Measurements from ENCODE around the gene MDM1.
A peak's percentile ranks its signal among the peaks of the same experiment; 100 is the strongest.

The MDM1 gene

GRCh38 chr12:68358532-68359485 lies 26.6 kb upstream of the MDM1 start:
- POLR2A ChIA-PET, result interaction anchor here (0.6 kb wide), 1 partner anchor 449 kb away, joined by 3 read pairs; the partner anchor contains the start of gene MDM2
- no peak overlapping the region for H3K4me3 ChIP-seq (ENCODE audit: low read depth, low read length)
- DNase-seq (ENCODE audit: low read depth, low spot score), result peak; percentile 62
- CTCF ChIA-PET, result interaction anchor here (0.6 to 3.8 kb wide), 39 partner anchors 9 to 450 kb away, joined by 3 to 24 read pairs (median 4); partner anchors contain the start of genes MDM2 and RAP1B
- TF ChIP-seq CTCF (IDR thresholded peaks at IDR 0.05; ENCODE audit: insufficient read depth, low read length, missing control alignments), result peak; percentile 36

GRCh38 chr12:68356986-68357385 lies 24.8 kb upstream of the MDM1 start:
- CTCF ChIA-PET, result interaction anchor here (0.7 to 3.8 kb wide), 9 partner anchors 10 to 473 kb away, joined by 3 to 24 read pairs (median 5); partner anchors contain the start of gene IL26

GRCh38 chr12:68356060-68356695 lies 24.0 kb upstream of the MDM1 start:
- ChIA-PET CTCF (interaction anchor here (1.0 to 3.8 kb wide), 5 partner anchors 9 to 314 kb away, joined by 3 to 16 read pairs (median 5); partner anchors contain the start of gene IL26), POLR2A (no interaction called here)
- DNase-seq (ENCODE audit: low read depth, low spot score), result no peak
- no peak for TF ChIP-seq CTCF (IDR thresholded peaks at IDR 0.05; ENCODE audit: insufficient read depth, low read length, missing control alignments)
- no peak overlapping the region for H3K4me3 ChIP-seq (ENCODE audit: low read depth, low read length)

More at GRCh38 chr12:68356986-68357385, 24.8 kb upstream of the MDM1 start:
- TF ChIP-seq CTCF (IDR thresholded peaks at IDR 0.05; ENCODE audit: insufficient read depth, low read length, missing control alignments), result no peak
- POLR2A ChIA-PET, result no interaction called here
- H3K4me3 ChIP-seq (ENCODE audit: low read depth, low read length), result no peak overlapping the region
- DNase-seq (ENCODE audit: low read depth, low spot score), result no peak

GRCh38 chr12:68354977-68355541 lies 22.9 kb upstream of the MDM1 start:
- CTCF ChIA-PET, result interaction anchor here (1.0 kb wide), 1 partner anchor 454 kb away, joined by 3 read pairs; no protein-coding TSS in a partner anchor
- no peak overlapping the region for H3K4me3 ChIP-seq (ENCODE audit: low read depth, low read length)
- no peak for DNase-seq (ENCODE audit: low read depth, low spot score)
- POLR2A ChIA-PET, result no interaction called here
- no peak for TF ChIP-seq CTCF (IDR thresholded peaks at IDR 0.05; ENCODE audit: insufficient read depth, low read length, missing control alignments)

GRCh38 chr12:68352067-68352466 lies 19.9 kb upstream of the MDM1 start:
- ChIA-PET CTCF (interaction anchor here (1.3 kb wide), 1 partner anchor 478 kb away, joined by 3 read pairs; no protein-coding TSS in a partner anchor), POLR2A (no interaction called here)
- TF ChIP-seq CTCF (IDR thresholded peaks at IDR 0.05; ENCODE audit: insufficient read depth, low read length, missing control alignments), result no peak
- H3K4me3 ChIP-seq (ENCODE audit: low read depth, low read length), result no peak overlapping the region
- no peak for DNase-seq (ENCODE audit: low read depth, low spot score)

All from AG04449 (cell line).